HG03139 (cell line): ENCODE measurements around the gene SMURF1.

Experiments
- ATAC-seq: cut with Tn5 transposase; IDR thresholded peaks from one replicate; pipeline ENCODE4 v1.9.1; 2021; ENCODE audit not compliant: unreplicated experiment

SMURF1 gene

DNA sequence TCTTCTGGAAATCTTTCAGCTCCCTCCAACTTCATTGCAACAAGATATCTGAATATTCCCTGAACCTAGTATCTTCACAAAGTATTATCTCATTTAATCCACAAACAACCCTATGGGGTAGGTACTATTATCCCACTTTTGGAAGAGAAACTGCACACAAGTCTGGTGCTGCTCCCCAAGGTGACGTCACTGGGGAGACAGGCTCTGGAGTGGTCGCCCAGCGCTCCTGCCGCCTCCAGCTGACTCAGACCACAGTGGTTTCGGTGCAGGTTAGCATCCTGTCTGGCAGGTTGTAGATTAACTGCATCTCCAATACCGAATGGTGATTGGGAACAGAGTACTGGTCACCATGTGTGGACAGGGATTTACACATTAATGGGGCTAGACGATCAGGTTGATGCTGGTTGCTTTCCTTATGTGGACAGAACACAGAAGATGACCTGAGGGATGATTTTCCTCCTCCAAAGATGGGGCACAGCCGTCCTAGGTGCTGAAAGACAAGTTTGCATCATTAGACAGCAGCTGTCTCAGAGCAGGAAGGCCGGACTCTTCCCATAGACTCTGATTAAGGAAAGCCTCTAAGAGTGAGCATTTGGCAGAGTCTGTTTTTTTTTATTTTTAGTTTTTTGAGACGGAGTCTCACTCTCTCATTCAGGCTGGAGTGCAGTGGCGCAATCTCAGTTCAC is 137.0 kb downstream of the SMURF1 start:
- no peak for ATAC-seq

DNA sequence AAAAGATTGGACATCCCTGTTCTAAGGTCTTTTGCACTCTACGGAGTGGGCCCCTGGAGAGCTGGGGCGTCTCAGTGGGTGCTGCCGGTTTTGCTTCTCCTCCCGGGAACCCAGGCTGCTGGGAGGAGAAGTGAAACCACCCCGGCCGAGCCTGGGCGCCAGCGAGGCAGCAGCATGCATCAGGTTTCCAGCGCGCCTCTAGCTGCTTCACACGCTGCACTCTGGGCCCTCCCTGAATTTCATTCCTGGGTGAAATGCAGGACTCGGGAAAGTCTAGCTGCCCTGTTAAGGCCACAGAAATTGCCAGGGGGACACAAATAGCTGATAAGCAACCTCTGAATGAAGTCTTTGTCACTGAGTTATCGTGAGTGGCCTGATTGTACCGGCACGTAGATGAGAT is 138.1 kb downstream of the SMURF1 start:
- no peak for ATAC-seq

DNA sequence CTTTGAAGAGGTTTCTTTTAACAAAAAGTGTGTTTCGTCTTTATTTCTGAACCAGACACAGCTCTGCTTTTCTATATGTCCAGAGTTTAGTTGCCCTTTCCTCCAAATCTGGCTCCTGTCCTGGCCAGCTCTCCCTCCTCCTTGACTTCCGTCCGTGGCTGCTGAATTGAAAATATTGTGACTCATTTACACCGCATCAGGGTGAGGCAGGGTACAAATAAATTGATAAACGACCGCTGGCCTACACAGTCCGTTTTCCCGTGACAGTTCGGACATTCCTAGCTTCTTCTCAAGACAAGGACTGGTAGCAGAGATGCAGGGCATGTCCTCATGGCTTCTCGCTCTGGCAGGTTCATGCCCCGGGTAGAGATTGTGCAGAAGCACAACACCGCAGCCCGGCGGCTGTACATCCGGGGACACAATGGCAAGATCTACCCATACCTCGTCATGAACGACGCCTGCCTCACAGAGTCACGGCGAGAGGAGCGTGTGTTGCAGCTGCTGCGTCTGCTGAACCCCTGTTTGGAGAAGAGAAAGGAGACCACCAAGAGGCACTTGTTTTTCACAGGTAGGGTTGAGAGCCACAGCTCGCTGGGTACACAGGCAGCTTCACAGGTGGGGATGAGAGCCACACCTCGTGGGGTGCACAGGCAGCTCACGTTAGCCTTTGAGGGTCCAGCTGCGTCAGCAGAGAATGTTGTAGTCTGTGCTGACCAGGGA is 139.0 kb downstream of the SMURF1 start:
- no peak for ATAC-seq

DNA sequence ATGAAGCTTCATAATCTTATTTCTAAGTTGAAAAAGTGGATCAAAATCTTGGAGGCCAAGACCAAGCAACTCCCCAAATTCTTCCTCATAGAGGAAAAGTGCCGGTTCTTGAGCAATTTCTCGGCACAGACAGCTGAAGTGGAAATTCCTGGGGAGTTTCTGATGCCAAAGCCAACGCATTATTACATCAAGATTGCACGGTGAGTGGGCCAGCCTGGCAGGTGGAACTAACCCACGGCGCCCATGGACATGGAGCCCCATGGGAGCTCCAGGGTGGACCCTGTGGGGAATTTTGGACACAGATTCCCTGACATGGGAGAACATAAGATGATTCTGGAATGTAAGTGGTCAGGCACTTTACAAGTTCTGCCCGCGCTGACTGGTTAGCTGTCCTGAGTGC is 139.7 kb downstream of the SMURF1 start:
- no peak for ATAC-seq

DNA sequence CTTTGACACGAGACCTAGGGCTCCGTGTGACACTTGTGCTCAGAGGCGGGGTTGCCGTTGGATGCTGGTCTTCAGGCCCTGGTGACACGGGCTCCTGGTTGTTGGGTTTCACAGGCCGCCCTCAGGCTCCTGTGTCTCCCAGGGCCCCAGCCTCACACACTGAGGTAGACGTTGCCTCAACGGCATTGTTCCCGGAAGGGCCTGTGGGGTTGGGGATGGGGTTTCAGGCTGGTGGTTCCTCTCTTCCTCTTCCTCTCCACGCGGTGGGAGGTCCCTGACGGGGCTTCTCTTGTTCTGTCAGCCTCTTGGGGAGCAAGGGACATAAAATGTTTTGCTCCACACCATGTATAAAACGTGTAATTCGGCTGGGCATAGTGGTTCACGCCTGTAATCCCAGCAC is 140.5 kb downstream of the SMURF1 start:
- no peak for ATAC-seq

DNA sequence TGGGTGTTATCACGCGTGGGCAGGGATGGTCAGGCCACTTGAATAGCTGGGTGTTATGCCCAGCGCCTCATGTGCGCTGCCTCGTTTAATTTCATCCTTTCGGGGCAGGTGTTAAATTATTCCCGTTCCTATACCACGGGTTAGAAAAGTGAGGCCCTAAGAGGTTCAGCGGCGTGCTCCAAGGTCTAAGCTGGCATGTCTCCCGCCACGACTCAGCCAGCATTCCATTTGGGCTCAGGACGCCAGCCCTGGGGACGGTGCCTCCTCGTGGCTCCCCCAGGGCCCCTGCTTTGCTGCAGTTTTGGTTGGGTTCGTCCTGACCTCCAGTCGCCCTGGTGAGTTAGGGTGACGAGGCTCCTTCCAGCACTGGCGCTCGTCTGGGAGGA is 141.1 kb downstream of the SMURF1 start:
- no peak for ATAC-seq

DNA sequence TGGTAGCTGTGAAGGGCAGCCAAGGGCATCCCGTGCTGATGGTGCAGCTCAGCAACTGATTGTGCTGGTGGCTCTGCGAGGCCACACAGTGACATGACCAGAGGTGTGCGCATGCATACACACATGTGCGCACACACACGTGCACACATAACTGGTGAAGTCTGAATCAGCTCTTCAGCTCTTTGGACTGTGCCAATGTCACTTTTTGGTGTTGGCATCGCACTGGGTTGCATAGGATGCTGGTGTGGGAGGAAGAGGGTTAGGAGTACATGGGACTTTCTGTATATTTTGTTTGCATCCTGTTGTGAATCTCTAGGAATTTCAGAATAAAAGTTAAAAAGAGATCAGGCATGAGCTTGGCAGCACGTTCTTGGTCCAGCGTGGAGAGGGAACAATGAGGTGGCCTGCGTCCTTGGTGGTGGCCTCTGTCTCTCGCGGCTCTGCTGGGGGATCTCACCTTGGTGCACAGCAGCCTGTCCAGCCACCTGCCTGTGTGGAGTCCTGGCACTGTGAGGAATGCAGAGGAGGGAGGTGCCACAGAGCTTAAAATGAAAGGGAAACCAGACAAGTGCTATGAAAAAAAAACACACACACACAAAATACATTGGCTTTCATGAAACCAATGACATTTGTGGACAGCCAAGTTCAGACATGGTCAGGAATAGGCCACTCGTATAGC is 141.6 kb downstream of the SMURF1 start:
- ATAC-seq, result no peak

DNA sequence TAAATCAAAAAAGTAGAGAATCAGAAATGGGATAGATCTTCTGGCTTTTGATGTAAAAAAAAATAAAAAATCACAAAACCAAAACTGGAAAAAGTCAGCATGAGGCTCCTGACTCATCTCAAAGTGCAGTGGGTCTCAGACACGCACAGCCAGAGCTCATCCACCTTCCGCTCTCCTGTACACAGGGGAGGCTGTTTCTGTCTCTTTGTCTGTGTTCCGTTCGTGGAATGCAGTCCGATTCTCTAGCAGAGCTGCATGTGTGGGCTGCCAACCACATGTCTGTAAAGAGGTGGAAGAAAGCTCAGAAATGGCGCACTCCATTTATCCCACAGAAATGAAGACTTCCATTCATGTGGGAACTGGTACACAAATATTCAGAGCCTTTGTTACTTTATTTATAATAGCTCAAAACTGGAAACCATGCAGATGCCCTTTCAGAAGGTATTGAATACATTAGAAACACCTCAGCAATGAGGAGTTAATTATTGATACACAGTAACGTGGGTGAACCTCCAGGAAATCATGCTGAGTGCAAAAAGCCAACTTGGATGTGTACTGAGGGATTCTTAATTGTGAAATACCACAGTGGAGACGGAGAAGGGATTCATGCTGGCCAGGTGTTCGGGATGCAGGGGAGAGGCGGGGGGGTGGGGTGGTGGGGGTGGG is 142.3 kb downstream of the SMURF1 start:
- ATAC-seq, result no peak

DNA sequence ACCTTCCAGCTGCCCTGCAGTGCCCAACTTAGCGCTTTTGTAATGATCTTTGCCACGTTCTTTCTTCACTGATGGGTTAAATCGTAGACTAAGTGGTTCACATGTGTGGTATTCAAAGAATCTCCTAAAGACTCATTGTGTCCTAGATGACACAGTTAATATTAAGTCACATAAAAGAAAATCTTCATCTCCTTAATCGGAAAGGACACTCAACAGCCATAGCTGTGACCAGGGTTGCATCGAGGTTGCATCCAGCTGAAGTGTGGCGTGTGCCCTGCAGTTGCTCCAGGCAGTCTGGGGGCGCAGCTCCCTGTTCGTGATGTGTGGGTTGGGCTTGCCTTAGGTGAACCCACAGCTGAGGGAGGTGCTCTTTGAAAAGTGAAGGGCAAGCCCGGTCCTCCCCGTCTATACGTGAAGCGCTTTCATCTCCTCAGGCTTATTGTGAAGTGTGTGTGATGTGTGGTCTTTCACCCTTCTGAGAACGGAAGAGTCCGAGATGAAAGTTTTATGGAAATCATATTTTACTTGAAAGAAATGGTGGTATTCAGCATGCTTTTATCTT is 142.9 kb downstream of the SMURF1 start:
- no peak for ATAC-seq

DNA sequence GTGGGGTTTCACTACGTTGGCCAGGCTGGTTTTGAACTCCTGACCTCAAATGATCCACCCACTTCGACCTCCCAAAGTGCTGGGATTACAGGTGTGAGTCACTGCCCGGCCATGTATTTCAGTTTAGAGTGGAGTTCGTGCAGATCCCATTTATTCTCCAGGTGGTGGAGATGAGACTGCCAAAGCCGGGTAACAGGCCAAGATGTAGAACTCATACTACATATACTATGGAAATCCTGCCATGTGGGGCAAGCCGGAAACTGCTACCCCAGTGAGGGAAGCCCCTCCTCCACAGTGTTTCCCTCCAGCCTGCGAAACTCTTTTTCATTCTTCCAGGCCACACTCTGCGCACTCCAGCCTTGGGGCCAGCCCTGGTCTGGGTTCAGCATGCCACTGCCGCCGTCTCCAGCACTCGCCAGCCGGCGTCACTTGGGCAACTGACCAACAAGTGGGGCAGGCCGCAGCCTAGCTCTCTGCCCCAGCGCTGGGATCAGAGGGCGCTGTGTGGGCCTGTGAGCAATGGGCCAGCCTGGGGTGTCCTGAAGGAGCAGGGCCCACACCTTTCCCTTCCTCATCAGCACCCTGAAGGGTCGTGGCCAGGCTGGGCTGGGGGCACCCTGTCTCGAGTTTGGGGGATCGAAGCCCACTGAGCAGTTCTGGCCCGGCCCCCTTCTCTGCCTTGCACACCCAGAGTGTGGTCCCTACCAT is 143.6 kb downstream of the SMURF1 start:
- ATAC-seq, result no peak

DNA sequence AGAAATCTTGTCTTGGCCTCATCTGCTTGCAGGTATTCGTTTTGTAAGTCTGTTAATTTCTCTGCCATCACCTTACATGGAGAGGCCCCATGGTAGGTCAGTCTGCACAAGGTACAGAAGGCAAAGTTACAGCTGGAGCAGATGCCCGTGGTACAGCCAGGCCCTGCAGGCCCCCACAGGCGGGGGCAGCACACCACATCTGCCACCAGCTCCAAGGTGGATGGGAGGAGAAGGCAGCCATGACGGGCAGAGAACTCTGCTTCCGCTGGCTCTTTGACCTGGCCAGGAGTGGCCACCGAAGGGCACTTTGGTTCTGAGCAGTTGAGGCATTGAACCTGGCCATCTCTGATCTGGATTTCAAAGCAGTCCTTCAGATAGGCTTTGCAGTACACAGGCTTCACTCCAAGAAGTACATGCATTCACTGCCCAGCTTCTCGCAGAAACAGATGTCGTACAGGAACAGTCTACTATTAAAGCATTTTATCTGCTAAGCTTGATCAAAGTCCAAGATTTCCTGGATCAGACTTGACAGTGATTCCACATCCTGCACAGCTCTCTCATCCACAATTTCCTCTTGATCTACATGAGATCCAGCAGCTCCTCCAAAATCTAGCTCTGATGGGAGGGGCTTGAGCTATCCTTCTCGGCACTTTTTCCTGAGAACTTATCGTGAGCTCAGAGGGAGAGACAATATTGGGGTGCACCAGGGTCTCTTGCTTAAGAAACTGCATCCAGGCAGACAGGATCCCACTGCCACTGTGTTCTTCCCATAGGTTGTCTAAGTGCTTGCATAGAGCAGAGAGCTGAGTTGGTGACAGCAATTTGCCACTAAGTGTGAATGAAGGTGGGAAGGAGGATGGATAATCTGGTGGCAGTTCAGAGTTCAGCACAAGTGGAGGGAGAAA is 144.8 kb downstream of the SMURF1 start:
- no peak for ATAC-seq

DNA sequence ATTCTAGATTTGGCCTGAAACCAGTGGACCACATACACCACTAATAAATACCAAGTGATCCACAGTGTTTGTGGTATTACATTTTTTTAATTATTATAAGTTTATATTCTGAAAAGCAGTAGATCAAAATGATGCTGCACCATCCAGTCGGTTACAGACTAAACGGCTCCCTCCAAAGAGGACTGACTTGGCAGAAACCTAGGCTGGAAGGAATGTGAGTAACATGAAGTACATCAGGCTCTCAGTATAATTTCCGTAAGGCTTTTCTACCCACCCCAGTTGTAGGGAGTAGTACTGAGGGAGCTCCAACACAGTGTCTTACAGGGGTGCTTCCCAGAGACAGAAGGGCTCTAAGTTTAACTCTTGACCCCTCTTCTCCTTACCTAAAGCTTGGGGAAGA is 146.1 kb downstream of the SMURF1 start:
- no peak for ATAC-seq

DNA sequence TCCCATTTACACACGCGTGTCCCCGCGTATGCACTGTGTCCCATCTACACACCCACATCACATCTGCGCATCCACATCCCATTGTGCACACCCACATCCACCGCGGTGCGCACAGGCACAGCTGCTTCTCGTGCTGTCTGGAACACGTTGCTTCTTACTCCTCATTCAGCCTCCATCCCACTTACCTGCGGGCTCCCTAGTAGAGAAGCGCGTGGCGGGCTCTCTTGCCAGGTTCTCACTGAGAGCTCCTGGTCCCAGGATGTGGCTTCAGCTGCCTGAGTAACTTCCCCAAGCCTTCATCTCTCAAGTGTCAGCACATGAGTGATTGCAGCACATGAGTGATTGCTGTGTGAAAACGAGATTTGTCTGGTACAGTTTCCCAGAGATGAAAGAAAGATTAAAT is 147.8 kb downstream of the SMURF1 start:
- no peak for ATAC-seq

DNA sequence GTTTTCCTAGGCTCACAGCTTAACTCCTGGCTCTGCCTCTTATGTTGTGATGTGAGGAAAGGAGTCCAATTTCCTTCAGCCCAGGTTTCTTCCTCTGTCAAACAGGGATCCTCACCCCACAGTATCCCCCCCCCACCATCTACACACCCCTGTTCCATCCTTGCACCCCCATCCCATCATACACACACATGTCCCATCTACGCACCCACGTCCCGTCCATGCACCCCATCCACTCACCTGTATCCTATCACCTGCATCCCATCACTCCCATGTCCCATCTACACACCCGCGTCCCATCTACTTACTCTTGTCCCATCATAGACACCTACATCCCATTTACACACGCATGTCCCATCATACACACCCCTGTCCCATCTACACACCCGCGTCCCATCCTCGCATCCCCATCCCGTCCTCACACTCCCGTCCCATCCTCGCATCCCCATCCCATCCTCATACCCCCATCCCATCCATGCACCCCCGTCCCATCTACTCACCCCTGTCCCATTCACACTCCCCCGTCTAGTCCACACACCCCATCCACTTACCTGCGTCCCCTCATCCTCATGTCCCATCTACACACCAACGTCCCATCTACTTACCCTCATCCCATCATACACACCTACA is 148.3 kb downstream of the SMURF1 start:
- no peak for ATAC-seq

DNA sequence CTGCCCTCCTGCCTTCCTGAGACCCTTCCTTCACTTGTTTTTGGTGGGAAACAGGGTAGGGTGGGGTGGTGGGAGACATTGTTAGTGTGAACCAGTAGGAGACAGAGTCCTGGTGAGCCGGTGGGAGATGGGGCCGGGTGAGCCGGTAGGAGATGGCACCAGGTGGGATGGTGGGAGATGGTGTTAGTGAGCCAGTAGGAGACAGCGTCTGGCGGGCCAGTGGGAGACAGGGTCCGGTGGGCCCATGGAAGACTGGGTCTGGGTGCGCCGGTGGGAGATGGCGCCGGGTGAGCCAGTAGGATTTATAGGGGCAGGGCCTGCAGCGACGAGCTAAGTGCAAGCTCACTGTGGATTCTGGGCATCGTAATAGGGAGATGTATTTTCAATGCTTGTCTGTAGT is 148.8 kb downstream of the SMURF1 start:
- ATAC-seq, result no peak

DNA sequence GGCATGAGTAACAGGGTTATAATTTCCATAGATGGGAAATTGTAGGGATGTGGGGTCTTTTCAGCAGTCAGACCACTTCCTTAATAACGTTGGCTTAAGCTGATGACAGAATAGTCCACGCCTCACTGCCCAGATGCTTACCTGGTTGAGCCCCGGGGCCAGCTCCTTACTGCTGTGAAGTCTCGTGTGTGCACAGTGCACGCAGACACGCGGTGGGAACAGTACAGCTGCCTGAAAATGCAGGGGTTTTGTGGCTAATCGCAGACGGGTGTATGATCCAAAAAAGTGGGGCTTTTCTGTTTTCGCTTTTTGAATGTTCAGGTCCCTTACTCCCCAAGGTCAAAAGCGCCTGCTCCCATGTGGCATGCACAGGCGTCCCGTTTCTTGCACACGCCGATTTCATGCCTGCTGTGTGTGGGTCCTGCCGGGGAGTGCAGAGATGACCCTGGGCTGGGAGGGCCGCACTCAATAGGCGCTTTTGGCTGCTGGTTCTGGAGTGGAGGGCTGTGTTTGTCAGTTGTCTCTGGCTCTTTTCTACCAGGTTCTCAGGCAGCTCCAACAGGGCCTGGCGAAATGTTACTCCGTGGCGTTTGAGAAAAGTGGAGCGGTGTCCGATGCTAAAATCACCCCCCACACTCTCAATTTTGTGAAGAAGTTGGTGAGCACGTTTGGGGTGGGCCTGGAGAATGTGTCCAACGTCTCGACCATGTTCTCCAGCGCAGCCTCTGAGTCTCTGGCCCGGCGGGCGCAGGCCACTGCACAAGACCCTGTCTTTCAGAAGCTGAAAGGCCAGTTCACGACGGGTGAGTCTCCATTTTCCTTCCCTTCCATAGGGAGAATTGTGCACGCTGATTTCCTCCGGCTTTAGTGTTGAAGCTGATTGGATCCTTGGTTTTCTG is 149.6 kb downstream of the SMURF1 start:
- no peak for ATAC-seq

DNA sequence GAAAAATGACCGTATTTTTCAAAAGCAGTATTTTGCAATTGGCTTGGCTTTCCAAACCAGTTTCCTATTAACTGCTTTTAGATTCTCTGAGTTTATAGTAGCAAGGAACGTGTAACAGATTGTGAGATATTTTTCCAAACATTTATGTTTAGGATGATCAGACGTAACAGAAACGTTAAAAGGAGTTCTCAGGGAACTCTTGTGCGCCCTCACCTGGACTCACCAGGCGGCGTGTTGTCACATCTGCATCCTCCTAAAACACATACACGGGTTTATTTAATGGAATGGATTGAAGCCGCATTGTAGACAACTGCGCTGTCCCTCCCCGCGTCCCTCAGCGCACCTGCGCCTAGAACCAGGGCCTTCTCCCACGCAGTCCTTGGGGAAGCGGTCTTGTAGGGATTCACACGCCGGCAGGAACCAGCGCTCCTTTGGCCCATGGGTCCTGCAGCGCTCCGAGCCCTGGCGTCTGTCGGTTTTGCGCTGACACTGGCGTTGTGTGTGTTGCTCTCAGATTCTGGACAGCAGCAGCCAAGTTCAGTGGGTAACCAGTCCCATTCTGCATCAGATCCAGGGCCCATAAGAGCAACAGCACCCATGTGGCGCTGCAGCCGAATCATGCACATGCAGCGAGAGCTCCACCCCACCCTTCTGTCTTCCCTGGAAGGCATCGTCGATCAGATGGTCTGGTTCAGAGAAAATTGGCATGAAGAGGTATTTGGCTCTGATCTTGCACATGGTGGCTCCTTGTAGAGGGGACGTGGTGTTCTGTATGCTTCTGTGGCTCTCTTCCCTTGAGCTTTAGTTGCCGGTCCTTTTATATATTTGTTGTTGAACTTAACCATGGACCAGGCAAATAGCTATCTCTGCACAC is 150.6 kb downstream of the SMURF1 start:
- ATAC-seq, result no peak
